Peyer's patch (tissue), 4 donors: Measurements from ENCODE around the gene AKAP6.

Source experiments
- CTCF ChIP-seq, 6 experiments: fragments of 450-650 bp in 4 of 6; fragments of 200-600 bp in 2 of 6; sonication (generic) in 1 of 6; IDR thresholded peaks; one replicate each; pipeline ENCODE4 v1.5.1; 2017 to 2019; ENCODE audit warnings: antibody characterized with exemption in 6 of 6, mild to moderate bottlenecking in 3 of 6, moderate library complexity in 1 of 6
- POLR2A ChIP-seq, 2 donors: fragments of 450-650 bp; IDR thresholded peaks; one replicate each; pipeline ENCODE4 v1.5.1; 2017; ENCODE audit warnings: antibody characterized with exemption in 2 of 2, mild to moderate bottlenecking in 2 of 2, moderate library complexity in 2 of 2

GRCh38 chr14:32710231-32710671 is 381.2 kb downstream of the AKAP6 start:
- no peak for TF ChIP-seq CTCF (IDR thresholded peaks at IDR 0.05)
- TF ChIP-seq POLR2A (IDR thresholded peaks at IDR 0.05) = no peak
